CD14-positive monocyte (primary cell): ENCODE data around the gene EPB41. TPM values are rescaled to one million over a fixed set of nuclear protein-coding genes. Genes with fewer than 3 reads are reported as not detected.

ENCODE experiments used
- DNase-seq, 3 donors: peaks; one replicate each; pipeline ENCODE4 v3.0.0-alpha.2; 2011 to 2022
- H2AFZ ChIP-seq: 2 replicates; pipeline ENCODE4 v1.6.0; 2012; ENCODE audit warnings: mild to moderate bottlenecking, low read depth, low read length, inconsistent platforms; ENCODE audit not compliant: insufficient read depth, poor library complexity, severe bottlenecking
- H3K27ac ChIP-seq, 2 donors: 1 replicate in 1 of 2; 2 replicates in 1 of 2; pipeline ENCODE4 v1.5.1; 2012 to 2013; ENCODE audit warnings: low read length in 2 of 2, control low read depth in 1 of 2, inconsistent platforms in 1 of 2, low read depth in 1 of 2, mild to moderate bottlenecking in 1 of 2
- H3K27me3 ChIP-seq, 2 donors: one replicate each; pipeline versions ENCODE4 v1.6.0 to v1.6.1; 2011 to 2013; ENCODE audit warnings: low read length in 2 of 2; ENCODE audit not compliant: control insufficient read depth in 2 of 2, insufficient read depth in 2 of 2
- H3K36me3 ChIP-seq, 2 donors: replicated peaks in 1 of 2; 1 replicate in 1 of 2; 2 replicates in 1 of 2; pipeline versions ENCODE4 v1.5.1 to v1.6.1; 2012 to 2013; ENCODE audit warnings: low read length in 2 of 2, control low read depth in 1 of 2, inconsistent platforms in 1 of 2, mild to moderate bottlenecking in 1 of 2; ENCODE audit not compliant: insufficient read depth in 2 of 2, control insufficient read depth in 1 of 2
- H3K4me1 ChIP-seq, 2 donors: 1 replicate in 1 of 2; 2 replicates in 1 of 2; pipeline versions ENCODE4 v1.5.1 to v1.6.1; 2012 to 2013; ENCODE audit warnings: low read length in 2 of 2, control low read depth in 1 of 2, inconsistent platforms in 1 of 2, mild to moderate bottlenecking in 1 of 2, moderate library complexity in 1 of 2; ENCODE audit not compliant: insufficient read depth in 2 of 2, control insufficient read depth in 1 of 2
- H3K4me2 ChIP-seq: replicated peaks from 2 replicates; pipeline ENCODE3; 2012; ENCODE audit warnings: low read length, moderate library complexity, mild to moderate bottlenecking; ENCODE audit not compliant: poor library complexity, severe bottlenecking; ENCODE audit errors: extremely low read depth
- H3K4me3 ChIP-seq, 3 experiments: fragments of 200-600 bp in 1 of 3; sonication (generic) in 1 of 3; replicated peaks in 1 of 3; 1 replicate in 2 of 3; 2 replicates in 1 of 3; pipeline ENCODE4 v1.5.1; 2011 to 2013; ENCODE audit warnings: low read length in 3 of 3, mild to moderate bottlenecking in 3 of 3, control low read depth in 2 of 3, low read depth in 2 of 3, inconsistent platforms in 1 of 3, moderate library complexity in 1 of 3
- H3K79me2 ChIP-seq: 2 replicates; pipeline ENCODE4 v1.6.0; 2012; ENCODE audit warnings: mild to moderate bottlenecking, control low read depth, inconsistent platforms, low read length, moderate library complexity; ENCODE audit not compliant: insufficient read depth
- H3K9ac ChIP-seq: 2 replicates; pipeline ENCODE4 v1.6.0; 2017; ENCODE audit warnings: low read length, mild to moderate bottlenecking; ENCODE audit not compliant: insufficient read depth, poor library complexity, severe bottlenecking
- H3K9me3 ChIP-seq, 2 donors: replicated peaks in 1 of 2; 1 replicate in 1 of 2; 2 replicates in 1 of 2; pipeline versions ENCODE4 v1.5.1 to v1.6.1; 2012 to 2013; ENCODE audit warnings: low read length in 2 of 2, control low read depth in 1 of 2; ENCODE audit not compliant: control insufficient read depth in 1 of 2, insufficient read depth in 1 of 2
- H4K20me1 ChIP-seq: 2 replicates; pipeline ENCODE4 v1.6.0; 2012; ENCODE audit warnings: mild to moderate bottlenecking, low read length, control low read depth, moderate library complexity; ENCODE audit not compliant: insufficient read depth
- H3K27ac Mint-ChIP-seq, 7 donors: one replicate each; pipeline ENCODE4 v1.8.0; 2020; ENCODE audit warnings: mild to moderate bottlenecking in 7 of 7, mixed read lengths in 7 of 7, moderate library complexity in 6 of 7, inconsistent platforms in 2 of 7
- H3K27me3 Mint-ChIP-seq, 3 donors: one replicate each; pipeline ENCODE4 v1.8.0; 2021 to 2022; ENCODE audit warnings: low read depth in 3 of 3, mild to moderate bottlenecking in 3 of 3, mixed read lengths in 3 of 3, moderate library complexity in 3 of 3, inconsistent platforms in 1 of 3
- H3K36me3 Mint-ChIP-seq, 2 donors: one replicate each; pipeline ENCODE4 v1.8.0; 2020; ENCODE audit warnings: mixed read lengths in 2 of 2, inconsistent platforms in 1 of 2, mild to moderate bottlenecking in 1 of 2
- H3K4me1 Mint-ChIP-seq: one replicate; pipeline ENCODE4 v1.8.0; 2020; ENCODE audit warnings: mild to moderate bottlenecking, mixed read lengths
- H3K4me3 Mint-ChIP-seq, 2 donors: one replicate each; pipeline ENCODE4 v1.8.0; 2020; ENCODE audit warnings: mild to moderate bottlenecking in 2 of 2, mixed read lengths in 2 of 2, moderate library complexity in 1 of 2
- H3K9me3 Mint-ChIP-seq, 7 donors: one replicate each; pipeline ENCODE4 v1.8.0; 2020 to 2022; ENCODE audit warnings: mixed read lengths in 7 of 7, mild to moderate bottlenecking in 6 of 7, moderate library complexity in 6 of 7, inconsistent platforms in 2 of 7
- WGBS: methylation state at CpG from one replicate; pipeline ENCODE4 v1.1.5; 2013; ENCODE audit warnings: missing lambda C conversion rate; ENCODE audit not compliant: insufficient coverage; 5-methylcytosine and 5-hydroxymethylcytosine counted together
- intact Hi-C, 2 donors: fragments of 100-400 bp; cut with micrococcal nuclease; formaldehyde crosslinking; loops; one replicate each; pipeline versions ENCODE4 v1.15.0 to v1.15.1; 2023
- polyA plus RNA-seq, 3 donors: library from polyadenylated mRNA; depleted of rRNA in 1 of 3; unstranded in 2 of 3; stranded (reverse) in 1 of 3; fragments of 300-500 nt in 2 of 3; fragments of >200 nt in 1 of 3; fragmentation: Illumina TruSeq in 2 of 3; gene quantifications; 1 replicate in 2 of 3; 2 replicates in 1 of 3; pipeline ENCODE4 v1.2.3, GENCODE V29; 2012 to 2021
- TF ChIP-seq, protein P1 (sequence below): fragments of 200-600 bp; IDR thresholded peaks from one replicate; pipeline ENCODE4 v1.8.0; 2022; ENCODE audit warnings: antibody characterized with exemption, mild to moderate bottlenecking

The EPB41 gene
- polyA plus RNA-seq, 3 donors: 11.3 to 19.4 (median 18.9) TPM

GRCh38 chr1:28974432-28974831 is 60.1 kb downstream of the EPB41 start:
- Mint-ChIP-seq H3K4me1 (no peaks in the 10 kb centered on the region), H3K4me3 (no peak overlapping the region)

GRCh38 chr1:28976248-28976647 is 61.9 kb downstream of the EPB41 start:
- Histone ChIP-seq H3K9ac (no peak overlapping the region), H3K4me2 (no peak overlapping the region), H3K36me3 (peaks cover 0 to 7% of the 10 kb centered on the region in 2 donors), H3K27me3 (no peaks in the 10 kb centered on the region), H3K4me1 (peaks cover 1 to 3% of the 10 kb centered on the region in 2 donors), H3K79me2 (peaks cover 5% of the 10 kb centered on the region), H4K20me1 (peaks cover 23% of the 10 kb centered on the region), H3K27ac (no peak overlapping the region), H3K9me3 (no peaks in the 10 kb centered on the region), H2AFZ (no peak overlapping the region), H3K4me3 (no peak overlapping the region)
- Mint-ChIP-seq H3K4me3 (no peak overlapping the region), H3K27me3 (peaks cover 0 to 1% (median 0%) of the 10 kb centered on the region in 3 donors), H3K27ac (no peak overlapping the region), H3K36me3 (peaks cover 13 to 16% of the 10 kb centered on the region in 2 donors), H3K4me1 (peaks cover 6% of the 10 kb centered on the region), H3K9me3 (peaks cover 0 to 1% (median 0%) of the 10 kb centered on the region in 7 donors)
- no peak for DNase-seq
- TF ChIP-seq, protein P1, sequence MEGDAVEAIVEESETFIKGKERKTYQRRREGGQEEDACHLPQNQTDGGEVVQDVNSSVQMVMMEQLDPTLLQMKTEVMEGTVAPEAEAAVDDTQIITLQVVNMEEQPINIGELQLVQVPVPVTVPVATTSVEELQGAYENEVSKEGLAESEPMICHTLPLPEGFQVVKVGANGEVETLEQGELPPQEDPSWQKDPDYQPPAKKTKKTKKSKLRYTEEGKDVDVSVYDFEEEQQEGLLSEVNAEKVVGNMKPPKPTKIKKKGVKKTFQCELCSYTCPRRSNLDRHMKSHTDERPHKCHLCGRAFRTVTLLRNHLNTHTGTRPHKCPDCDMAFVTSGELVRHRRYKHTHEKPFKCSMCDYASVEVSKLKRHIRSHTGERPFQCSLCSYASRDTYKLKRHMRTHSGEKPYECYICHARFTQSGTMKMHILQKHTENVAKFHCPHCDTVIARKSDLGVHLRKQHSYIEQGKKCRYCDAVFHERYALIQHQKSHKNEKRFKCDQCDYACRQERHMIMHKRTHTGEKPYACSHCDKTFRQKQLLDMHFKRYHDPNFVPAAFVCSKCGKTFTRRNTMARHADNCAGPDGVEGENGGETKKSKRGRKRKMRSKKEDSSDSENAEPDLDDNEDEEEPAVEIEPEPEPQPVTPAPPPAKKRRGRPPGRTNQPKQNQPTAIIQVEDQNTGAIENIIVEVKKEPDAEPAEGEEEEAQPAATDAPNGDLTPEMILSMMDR: no peak
- 100% methylated on average over 2 of the region's 2 CpGs for WGBS
- intact Hi-C loops: no loop called here

More at GRCh38 chr1:28974432-28974831, 60.1 kb downstream of the EPB41 start:
- Mint-ChIP-seq H3K9me3 (peaks cover 0 to 1% (median 0%) of the 10 kb centered on the region in 7 donors), H3K27ac (no peak overlapping the region), H3K36me3 (peaks cover 14 to 16% of the 10 kb centered on the region in 2 donors), H3K27me3 (peaks cover 0 to 1% (median 0%) of the 10 kb centered on the region in 3 donors)
- no peak overlapping the region for H3K4me2 ChIP-seq
- intact Hi-C loops: no loop called here
- no peaks in the 10 kb centered on the region for H3K9me3 ChIP-seq
- no peak overlapping the region for H2AFZ ChIP-seq
- H3K4me3 ChIP-seq: no peak overlapping the region
- peaks cover 19% of the 10 kb centered on the region for H4K20me1 ChIP-seq
- no peaks in the 10 kb centered on the region for H3K27me3 ChIP-seq
- WGBS: 100% methylated on average over 2 of the region's 2 CpGs
- H3K27ac ChIP-seq: no peak overlapping the region
- no peak for DNase-seq
- TF ChIP-seq, protein P1: no peak
- H3K36me3 ChIP-seq: peaks cover 0 to 7% of the 10 kb centered on the region in 2 donors
- no peaks in the 10 kb centered on the region for H3K79me2 ChIP-seq
- no peak overlapping the region for H3K9ac ChIP-seq
- no peaks in the 10 kb centered on the region for H3K4me1 ChIP-seq
